ENCODE data around the gene GJC3. TPM values are rescaled to one million over a fixed set of nuclear protein-coding genes. Genes with fewer than 3 reads are reported as not detected.
A peak's percentile ranks its signal among the peaks of the same experiment; 100 is the strongest.

Gene GJC3
- total RNA-seq, 1 donor = not detected

GRCh38 chr7:99929730-99930053 lies 272 bp upstream of the GJC3 start:
- peak overlapping the region; percentile 28 for H3K4me3 ChIP-seq (ENCODE audit: low read depth, low read length)
- DNase-seq (ENCODE audit: low read depth) = no peak

GRCh38 chr7:99928188-99928587 lies 1.2 kb downstream of the GJC3 start:
- no peak overlapping the region for H3K4me3 ChIP-seq (ENCODE audit: low read depth, low read length)
- DNase-seq (ENCODE audit: low read depth) = no peak
- TF ChIP-seq CTCF (IDR thresholded peaks at IDR 0.05; ENCODE audit: insufficient read depth, low read length) = no peak

More at GRCh38 chr7:99929730-99930053, 272 bp upstream of the GJC3 start:
- no peak for TF ChIP-seq CTCF (IDR thresholded peaks at IDR 0.05; ENCODE audit: insufficient read depth, low read length)

GRCh38 chr7:99927536-99927935 lies 1.9 kb downstream of the GJC3 start:
- DNase-seq (ENCODE audit: low read depth) = no peak
- H3K4me3 ChIP-seq (ENCODE audit: low read depth, low read length) = no peak overlapping the region
- TF ChIP-seq CTCF (IDR thresholded peaks at IDR 0.05; ENCODE audit: insufficient read depth, low read length) = no peak

GRCh38 chr7:99926321-99926720 lies 3.1 kb downstream of the GJC3 start:
- TF ChIP-seq CTCF (IDR thresholded peaks at IDR 0.05; ENCODE audit: insufficient read depth, low read length) = no peak
- DNase-seq (ENCODE audit: low read depth) = no peak
- no peak overlapping the region for H3K4me3 ChIP-seq (ENCODE audit: low read depth, low read length)

GRCh38 chr7:99923200-99923599 lies 6.2 kb downstream of the GJC3 start:
- no peak for TF ChIP-seq CTCF (IDR thresholded peaks at IDR 0.05; ENCODE audit: insufficient read depth, low read length)
- H3K4me3 ChIP-seq (ENCODE audit: low read depth, low read length) = no peak overlapping the region
- no peak for DNase-seq (ENCODE audit: low read depth)

- DNase-seq (ENCODE audit: low read depth) = peak; percentile 10
- TF ChIP-seq CTCF (IDR thresholded peaks at IDR 0.05; ENCODE audit: insufficient read depth, low read length) = no peak
- peak overlapping the region; percentile 89 for H3K4me3 ChIP-seq (ENCODE audit: low read depth, low read length)
These were observed 9.3 kb downstream of the GJC3 start for GRCh38 chr7:99920149-99920548.

GRCh38 chr7:99919814-99920112 lies 9.7 kb downstream of the GJC3 start:
- peak overlapping the region; percentile 89 for H3K4me3 ChIP-seq (ENCODE audit: low read depth, low read length)
- DNase-seq (ENCODE audit: low read depth) = no peak
- TF ChIP-seq CTCF (IDR thresholded peaks at IDR 0.05; ENCODE audit: insufficient read depth, low read length) = no peak
